ENCODE results near the gene KCNMA1.

GRCh38 chr10:77144656-77145055 lies 493.0 kb downstream of the KCNMA1 start:
- TF ChIP-seq YY1 (IDR thresholded peaks at IDR 0.05; ENCODE audit: low read depth) (no peak), TCF12 (IDR thresholded peaks at IDR 0.05; ENCODE audit: low read depth) (no peak), TAF1 (IDR thresholded peaks at IDR 0.05; ENCODE audit: low read depth) (no peak), EP300 (IDR thresholded peaks at IDR 0.05; ENCODE audit: borderline replicate concordance) (no peak), RAD21 (IDR thresholded peaks at IDR 0.05; ENCODE audit: low read depth) (no peak), TEAD4 (IDR thresholded peaks at IDR 0.05) (no peak), ZBTB7A (IDR thresholded peaks at IDR 0.05; ENCODE audit: low read depth) (no peak), CREB1 (IDR thresholded peaks at IDR 0.05; ENCODE audit: low read depth) (no peak)
- TF ChIP-seq, protein P1, sequence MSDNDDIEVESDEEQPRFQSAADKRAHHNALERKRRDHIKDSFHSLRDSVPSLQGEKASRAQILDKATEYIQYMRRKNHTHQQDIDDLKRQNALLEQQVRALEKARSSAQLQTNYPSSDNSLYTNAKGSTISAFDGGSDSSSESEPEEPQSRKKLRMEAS (IDR thresholded peaks at IDR 0.05) = no peak
- TF ChIP-seq, protein P2, sequence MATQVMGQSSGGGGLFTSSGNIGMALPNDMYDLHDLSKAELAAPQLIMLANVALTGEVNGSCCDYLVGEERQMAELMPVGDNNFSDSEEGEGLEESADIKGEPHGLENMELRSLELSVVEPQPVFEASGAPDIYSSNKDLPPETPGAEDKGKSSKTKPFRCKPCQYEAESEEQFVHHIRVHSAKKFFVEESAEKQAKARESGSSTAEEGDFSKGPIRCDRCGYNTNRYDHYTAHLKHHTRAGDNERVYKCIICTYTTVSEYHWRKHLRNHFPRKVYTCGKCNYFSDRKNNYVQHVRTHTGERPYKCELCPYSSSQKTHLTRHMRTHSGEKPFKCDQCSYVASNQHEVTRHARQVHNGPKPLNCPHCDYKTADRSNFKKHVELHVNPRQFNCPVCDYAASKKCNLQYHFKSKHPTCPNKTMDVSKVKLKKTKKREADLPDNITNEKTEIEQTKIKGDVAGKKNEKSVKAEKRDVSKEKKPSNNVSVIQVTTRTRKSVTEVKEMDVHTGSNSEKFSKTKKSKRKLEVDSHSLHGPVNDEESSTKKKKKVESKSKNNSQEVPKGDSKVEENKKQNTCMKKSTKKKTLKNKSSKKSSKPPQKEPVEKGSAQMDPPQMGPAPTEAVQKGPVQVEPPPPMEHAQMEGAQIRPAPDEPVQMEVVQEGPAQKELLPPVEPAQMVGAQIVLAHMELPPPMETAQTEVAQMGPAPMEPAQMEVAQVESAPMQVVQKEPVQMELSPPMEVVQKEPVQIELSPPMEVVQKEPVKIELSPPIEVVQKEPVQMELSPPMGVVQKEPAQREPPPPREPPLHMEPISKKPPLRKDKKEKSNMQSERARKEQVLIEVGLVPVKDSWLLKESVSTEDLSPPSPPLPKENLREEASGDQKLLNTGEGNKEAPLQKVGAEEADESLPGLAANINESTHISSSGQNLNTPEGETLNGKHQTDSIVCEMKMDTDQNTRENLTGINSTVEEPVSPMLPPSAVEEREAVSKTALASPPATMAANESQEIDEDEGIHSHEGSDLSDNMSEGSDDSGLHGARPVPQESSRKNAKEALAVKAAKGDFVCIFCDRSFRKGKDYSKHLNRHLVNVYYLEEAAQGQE (IDR thresholded peaks at IDR 0.05; ENCODE audit: low read depth) = no peak
- TF ChIP-seq, protein P3, sequence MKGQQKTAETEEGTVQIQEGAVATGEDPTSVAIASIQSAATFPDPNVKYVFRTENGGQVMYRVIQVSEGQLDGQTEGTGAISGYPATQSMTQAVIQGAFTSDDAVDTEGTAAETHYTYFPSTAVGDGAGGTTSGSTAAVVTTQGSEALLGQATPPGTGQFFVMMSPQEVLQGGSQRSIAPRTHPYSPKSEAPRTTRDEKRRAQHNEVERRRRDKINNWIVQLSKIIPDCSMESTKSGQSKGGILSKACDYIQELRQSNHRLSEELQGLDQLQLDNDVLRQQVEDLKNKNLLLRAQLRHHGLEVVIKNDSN (IDR thresholded peaks at IDR 0.05) = no peak

All from Ishikawa (cell line).